H1 (cell line): Measurements from ENCODE around the gene HS6ST3. TPM values are rescaled to one million over a fixed set of nuclear protein-coding genes. Genes with fewer than 3 reads are reported as not detected.

ENCODE experiments used
- NANOG ChIP-seq: IDR thresholded peaks from 2 replicates; pipeline ENCODE4 v1.6.1; 2011; ENCODE audit warnings: low read length, low read depth, mild to moderate bottlenecking, inconsistent platforms; ENCODE audit not compliant: insufficient read depth, poor library complexity, severe bottlenecking
- POLR2AphosphoS5 ChIP-seq: IDR thresholded peaks from 2 replicates; pipeline ENCODE4 v1.6.1; 2011; ENCODE audit warnings: low read depth, low read length
- SIN3A ChIP-seq, 2 experiments: IDR thresholded peaks in 1 of 2; conservative IDR thresholded peaks in 1 of 2; 2 replicates each; pipeline ENCODE4 v1.6.1; 2011 to 2012; ENCODE audit warnings: low read length in 2 of 2, improper control_type of control experiment in 1 of 2, low read depth in 1 of 2, mild to moderate bottlenecking in 1 of 2
- polyA plus RNA-seq, 7 experiments: library from polyadenylated mRNA; depleted of rRNA in 3 of 7; stranded (reverse) in 5 of 7; unstranded in 2 of 7; fragments of >200 nt in 5 of 7; fragments of 200-250 nt in 2 of 7; gene quantifications; 1 replicate in 5 of 7; 2 replicates in 1 of 7; 4 replicates in 1 of 7; pipeline versions ENCODE4 v1.2.1 to v1.2.3, GENCODE V29; 2011 to 2013; ENCODE audit warnings: missing spikeins in 2 of 7, mixed read lengths in 2 of 7
- total RNA-seq: library from RNA; stranded (reverse); fragmentation: NEBNext Ultra II Directional; extraction: Animal tissue kit (Norgen Biotek cat#: 25700); gene quantifications from 2 replicates; pipeline ENCODE4 v1.2.1, GENCODE V29; 2021

Gene HS6ST3
- total and polyA plus RNA-seq, 2 of the 8 experiments (the other 6 are each of a cell fraction or from before 2014, with no cell fraction given), result 0.45 to 1.2 TPM

DNA sequence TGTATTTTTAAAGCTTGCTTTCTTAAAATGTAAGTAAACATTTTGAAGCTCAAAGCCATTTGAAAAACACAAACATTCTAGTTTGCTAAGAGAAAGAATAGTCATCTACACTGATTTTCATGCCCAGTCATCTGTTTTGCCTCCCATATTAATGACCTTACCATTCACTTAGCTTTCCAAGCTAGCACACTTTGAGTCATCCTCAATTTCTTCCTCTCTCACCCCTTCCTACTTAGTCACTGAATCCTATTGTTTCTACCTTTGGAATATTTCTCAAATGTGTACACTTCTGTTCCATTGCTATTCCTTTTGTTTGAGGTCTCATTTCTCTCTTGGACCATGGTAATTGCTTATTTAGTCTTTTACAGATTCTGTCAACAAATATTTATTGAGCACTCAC is 7.3 kb upstream of the HS6ST3 start (continued):
- TF ChIP-seq POLR2AphosphoS5, result no peak
- no peak for TF ChIP-seq NANOG
- TF ChIP-seq SIN3A (conservative IDR thresholded peaks at IDR 0.05 in 1 of 2, IDR thresholded peaks at IDR 0.05 in 1 of 2; ENCODE audit: low read depth in 1 of 2, low read length in 2 of 2), result no peak
